NOMO-1 treated with DMSO at 0.1 percent for 48 hours (cell line): Measurements from ENCODE around the gene NAV2.

Experiments
- DNase-seq: peaks from one replicate; lab custom pipeline; 2025; ENCODE audit not compliant: unreplicated experiment; lab: John Stamatoyannopoulos, UW

The NAV2 gene, protein sequence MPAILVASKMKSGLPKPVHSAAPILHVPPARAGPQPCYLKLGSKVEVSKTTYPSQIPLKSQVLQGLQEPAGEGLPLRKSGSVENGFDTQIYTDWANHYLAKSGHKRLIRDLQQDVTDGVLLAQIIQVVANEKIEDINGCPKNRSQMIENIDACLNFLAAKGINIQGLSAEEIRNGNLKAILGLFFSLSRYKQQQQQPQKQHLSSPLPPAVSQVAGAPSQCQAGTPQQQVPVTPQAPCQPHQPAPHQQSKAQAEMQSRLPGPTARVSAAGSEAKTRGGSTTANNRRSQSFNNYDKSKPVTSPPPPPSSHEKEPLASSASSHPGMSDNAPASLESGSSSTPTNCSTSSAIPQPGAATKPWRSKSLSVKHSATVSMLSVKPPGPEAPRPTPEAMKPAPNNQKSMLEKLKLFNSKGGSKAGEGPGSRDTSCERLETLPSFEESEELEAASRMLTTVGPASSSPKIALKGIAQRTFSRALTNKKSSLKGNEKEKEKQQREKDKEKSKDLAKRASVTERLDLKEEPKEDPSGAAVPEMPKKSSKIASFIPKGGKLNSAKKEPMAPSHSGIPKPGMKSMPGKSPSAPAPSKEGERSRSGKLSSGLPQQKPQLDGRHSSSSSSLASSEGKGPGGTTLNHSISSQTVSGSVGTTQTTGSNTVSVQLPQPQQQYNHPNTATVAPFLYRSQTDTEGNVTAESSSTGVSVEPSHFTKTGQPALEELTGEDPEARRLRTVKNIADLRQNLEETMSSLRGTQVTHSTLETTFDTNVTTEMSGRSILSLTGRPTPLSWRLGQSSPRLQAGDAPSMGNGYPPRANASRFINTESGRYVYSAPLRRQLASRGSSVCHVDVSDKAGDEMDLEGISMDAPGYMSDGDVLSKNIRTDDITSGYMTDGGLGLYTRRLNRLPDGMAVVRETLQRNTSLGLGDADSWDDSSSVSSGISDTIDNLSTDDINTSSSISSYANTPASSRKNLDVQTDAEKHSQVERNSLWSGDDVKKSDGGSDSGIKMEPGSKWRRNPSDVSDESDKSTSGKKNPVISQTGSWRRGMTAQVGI (N-terminal part only)

DNA sequence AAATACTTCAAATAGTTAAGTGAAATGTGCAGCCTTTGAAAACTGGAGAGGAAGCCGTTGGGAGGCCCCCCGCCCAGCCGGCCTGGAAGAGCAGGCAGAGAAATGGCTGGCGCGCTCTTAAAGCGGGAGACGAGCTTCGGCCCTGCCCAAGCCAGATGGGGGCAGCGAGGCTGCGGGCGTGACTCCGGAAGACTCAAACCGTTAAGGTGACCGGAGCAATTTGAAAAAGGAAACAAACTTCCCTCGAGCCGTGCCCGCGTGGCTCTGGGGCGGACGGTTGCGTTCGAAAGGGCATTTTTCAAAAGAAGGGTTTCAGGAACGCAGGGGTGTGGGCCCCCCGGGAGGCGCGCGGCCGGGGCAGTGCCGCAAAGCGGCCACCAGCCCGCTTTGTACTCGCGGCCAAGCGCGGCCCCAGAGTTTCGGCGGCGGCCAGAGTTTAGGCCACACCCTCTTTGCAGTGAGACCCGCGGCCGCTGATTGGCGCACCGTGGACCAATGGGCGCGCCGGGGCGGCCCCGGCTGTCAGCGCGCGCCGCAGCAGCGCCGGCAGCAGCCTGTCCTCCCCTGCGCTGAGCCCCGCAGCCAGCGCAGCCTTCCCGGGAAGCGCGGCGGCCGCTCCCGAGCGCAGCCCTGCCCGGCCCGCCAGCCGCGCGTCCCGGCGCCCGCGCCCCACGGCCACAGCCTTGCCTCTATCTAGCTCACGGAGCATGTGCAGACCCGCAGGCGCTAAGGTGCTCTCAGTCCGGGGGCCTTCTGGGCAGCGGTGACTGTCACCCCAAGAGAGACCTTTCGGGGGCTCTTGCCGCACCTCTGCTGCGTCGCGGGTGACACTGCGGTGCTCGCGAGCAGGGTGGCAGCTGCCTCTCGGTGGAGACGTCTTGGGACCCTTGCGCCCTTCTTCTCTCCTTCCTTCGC lies at the start of gene NAV2:
TSS of gene NAV2 (plus strand) at position 557 of the 915 bp plus-strand sequence. CDS start 859 bp downstream, outside the sequence.
- peak; percentile 80 for DNase-seq

DNA sequence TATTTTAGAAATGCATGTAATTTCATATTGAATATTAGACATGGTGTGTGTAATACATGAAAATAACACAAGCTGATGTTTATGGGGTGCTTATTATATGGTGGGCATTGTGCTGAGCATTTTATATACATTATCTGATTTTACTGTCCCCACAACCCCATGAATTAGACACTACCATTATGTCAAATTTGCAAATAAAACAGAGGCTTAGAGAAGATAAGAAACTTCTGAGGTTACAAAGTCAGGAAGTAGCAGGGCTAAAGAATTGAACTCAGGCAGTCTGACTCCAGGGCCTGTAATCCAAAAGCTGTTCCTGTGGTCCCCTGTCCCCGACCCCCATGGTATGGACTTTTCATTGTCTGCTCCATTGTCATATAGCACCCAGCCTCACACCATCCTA lies 49.4 kb upstream of the NAV2 start:
- DNase-seq, result no peak

DNA sequence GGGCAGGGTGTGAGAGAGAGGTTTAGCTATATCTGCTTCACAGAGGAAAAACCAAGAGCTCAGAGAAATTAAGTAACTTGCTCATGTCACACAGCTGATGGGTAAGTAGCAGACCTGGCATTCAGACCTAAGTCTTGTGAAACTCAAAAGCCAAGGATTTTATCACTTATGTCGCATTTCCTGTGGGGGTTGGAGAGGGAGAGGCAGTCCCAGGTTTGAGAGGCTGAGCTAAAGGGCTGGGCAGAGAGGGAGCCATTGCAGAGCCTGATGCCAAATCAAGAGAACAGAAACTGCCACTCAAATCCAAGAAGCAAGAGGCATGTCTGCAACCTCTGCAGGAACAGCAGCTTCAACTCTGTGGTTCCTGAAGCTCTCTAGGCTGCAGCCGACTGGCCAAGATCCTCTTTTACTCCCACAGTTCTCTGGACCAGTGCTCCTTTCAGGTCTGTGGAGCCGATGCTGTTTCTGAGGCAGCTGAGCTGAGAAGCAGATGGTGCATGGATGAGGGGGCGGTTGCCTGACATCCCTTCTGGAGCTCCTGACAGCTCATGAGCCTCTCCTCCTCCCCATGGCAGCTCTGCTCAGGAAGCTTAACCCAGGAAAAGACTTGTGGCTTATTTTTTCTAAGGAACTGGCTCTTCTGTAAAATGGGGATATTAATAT lies 47.6 kb upstream of the NAV2 start:
- DNase-seq, result peak; percentile 39

DNA sequence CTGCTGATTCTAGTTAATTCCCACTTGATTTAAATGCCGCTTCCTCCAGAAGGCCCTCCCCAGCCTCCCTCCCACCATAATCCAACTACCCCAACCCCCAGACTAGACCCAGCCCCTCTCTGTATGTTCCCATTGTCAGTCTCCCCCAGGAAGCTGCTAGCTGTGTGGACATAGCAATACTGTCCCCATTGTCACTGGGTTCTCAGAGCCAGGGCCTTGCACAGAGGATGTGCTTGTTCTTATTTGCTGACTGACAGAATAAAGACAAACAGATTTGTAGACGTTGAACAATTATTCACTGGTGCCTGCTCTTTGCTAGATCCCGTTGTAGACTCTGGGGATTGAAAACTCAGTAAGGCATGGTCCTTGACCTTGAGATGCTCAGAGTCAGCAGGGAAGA lies 45.7 kb upstream of the NAV2 start:
- no peak for DNase-seq

DNA sequence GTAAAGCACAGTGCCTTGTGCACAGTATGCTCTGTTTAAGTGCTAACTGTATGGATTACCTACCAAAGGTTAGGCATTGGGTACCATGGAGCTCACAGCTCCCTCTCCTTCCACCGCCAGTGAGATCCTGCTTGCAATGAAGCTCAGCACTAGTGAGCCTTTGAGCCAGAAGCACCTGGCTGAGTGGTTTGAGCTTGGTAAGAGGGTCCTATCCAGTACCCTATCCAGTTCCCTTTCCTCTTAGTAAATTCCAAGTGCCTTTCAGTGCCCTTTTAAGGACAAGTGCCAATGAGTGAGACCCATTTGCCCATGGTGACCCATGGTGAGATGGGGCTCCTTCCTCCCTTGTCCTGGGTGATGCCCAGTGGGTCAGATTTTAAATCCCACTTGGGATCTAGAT lies 43.1 kb upstream of the NAV2 start:
- DNase-seq, result no peak

DNA sequence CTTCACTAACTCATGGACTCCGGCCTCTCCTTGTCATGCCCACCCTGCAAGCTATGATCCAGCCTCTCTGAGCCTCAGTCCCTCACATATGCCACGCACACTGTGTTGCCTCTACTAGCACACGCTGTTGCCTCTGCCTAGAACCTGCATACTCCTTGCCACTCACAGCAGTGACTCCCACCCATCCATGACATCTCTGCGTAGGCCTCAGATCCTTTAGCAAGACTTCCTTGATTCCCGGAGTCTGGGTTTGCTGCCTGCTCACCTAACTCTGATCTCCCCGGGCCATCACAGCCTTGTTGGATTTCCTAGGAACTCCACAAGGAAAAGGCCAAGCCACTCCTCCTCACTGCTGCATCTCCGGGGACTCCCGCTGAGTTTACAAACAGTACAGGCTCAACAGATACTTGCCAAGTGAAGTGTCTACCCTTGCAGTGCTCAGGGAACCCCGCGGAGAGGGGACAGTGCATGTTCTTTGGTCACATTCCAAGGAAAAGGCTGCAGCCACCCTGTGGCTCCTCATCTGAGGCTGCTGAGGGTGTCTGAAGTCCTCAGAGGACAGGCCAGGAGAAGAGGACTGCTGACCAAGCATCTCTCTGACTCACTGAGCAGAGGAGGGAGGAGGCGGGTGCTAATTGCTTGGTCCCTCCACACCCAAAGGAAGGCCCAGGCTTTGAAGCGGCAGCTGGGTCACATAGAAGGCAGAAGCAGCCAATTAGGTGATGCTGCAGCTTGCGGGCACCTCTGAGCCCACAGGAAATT lies 42.4 kb upstream of the NAV2 start:
- no peak for DNase-seq

DNA sequence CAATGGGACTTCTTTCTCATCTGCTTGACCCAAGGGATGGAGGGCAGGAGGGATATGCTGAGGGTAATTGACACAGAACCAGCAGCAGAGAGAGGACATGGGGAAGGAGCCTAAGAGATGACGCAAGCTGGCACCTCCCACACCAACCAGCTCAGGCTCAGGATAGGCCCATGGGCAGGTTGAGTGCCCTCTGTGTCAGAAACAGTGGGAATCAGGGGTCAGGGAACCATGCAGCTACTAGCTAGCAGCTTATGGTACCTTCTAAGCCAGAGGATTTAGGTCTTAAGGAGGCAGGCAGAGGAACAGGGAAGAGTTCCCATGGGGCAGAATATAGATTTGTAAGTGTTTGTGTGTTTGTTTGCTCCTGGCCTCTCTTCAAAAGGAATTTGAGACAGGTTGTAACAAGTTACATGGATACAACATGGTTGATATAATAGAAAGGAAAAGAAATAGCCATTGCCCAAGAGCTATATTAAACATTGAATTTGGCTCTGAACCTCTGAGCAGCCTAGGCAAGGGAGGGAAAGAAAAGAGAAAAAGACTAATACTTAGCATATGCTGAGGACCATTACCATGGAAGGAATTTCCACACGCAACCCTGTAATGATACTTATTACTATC lies 39.9 kb upstream of the NAV2 start:
- no peak for DNase-seq

DNA sequence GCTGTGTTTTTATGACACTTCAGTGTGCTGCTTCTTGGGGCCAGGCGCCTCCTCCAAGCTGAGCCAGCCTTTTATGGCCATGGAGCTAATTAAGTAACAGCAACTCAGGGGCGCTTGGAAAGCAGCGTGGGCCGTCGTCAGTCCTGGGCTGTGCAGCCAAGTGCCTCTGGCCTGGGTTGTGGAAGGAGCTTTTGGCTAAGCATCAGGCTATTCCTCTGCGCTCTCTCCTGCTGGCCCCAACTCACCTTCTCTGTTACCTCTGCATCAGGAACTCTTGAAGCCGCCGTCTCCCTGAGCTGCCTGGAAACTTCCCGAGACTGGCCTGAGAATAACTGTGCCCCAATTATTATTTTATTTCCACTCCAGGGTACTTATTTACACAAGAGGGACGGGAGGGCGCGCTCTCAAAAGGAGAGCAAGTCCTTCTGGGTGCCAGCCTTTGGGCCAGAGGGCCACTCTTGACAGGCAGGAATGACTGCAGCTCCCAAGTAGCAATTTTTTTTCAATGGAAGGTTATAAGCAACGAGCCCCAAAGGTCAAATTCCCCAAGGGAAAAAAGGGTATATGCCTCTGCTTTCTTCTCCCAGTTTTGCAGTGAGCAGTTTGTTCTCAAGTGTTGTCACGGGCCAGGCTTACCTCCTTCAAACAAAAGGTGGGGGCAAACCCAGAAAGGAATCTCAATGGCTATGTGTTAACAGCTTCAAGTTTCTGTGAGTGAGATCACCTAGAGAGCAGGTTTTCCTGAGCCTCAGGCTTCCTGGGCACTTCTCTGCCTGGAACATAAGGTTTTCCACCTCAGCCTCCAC lies 38.5 kb upstream of the NAV2 start:
- no peak for DNase-seq

DNA sequence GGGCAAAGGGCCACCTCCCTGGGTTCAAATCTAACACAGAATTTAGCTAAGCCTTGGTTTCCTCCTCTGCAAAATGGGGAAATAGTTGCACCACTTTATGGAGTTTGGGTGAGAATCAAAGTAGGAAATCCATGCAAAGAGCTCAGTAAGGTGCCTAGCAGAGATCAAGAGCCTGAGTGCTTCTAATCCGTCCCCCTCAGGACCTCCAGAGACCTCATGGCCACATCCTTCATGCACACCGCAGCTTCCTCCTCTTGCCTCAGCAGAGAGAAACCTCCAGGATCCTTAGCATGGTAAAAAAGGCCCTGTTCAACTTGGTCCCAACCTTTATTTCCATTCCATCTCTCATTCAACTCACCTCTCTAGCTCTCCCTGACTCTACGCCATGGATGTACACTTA lies 37.8 kb upstream of the NAV2 start:
- DNase-seq, result peak; percentile 10

DNA sequence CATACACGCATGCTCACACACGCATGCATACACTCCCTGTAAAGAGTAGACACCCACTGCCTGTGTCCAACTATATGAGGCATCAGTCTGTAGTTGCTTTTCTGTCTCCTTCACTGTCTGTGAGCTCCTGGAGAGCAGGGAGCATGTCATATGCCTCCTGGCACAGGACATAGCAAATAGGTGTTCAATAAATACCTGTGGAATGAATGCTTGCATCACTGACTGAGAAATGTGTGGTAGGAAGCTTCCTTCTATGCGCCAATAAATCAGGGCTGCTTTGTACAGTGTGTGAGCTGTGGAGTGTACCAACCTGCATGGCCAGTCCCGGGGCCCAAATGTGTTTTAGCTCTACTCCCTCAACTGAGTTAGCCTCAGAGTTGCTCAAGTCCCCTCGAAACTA lies 37.2 kb upstream of the NAV2 start:
- DNase-seq, result no peak

DNA sequence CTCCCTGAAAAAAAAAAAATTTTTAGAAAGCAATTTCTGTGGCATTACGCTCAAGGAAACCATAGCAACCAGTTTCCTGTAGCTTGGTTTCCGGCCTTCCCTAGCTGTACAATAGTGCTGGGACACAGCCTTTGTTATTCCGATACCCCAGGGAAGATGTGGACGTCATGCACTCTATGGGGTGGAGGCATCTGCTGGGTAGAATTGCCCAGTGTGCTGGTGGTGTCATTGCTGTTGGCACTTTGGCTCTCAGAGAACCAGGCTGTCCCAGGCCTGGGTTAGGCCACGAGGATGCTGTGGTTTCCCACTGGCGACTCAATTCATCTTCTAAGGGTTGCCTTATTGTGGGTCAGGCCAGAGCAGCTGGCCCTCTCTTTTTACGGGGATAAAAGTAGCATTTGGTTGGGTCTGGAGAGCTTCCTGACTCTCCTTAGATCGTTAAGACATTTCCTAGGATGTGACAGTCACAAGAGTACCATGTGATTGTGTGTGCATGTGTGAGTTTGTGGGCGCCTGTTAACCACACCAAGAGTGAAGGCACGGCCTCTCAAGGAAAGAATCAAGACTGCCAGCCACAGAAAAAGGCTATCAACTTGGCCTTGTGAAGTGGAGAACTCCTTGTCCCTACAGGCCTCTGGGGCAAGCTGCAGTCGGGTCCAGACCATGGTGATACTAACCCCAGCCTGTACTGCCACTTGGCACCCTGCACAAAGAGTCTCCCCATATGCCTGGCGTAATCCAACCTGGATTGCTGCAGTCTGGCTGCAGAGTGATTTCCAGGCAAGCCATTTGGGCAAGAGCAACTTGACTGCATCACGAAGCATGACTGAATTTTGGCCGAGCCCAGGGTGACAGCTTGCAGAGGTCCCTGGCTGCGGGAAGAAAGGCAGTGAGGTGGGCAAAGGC lies 35.9 kb upstream of the NAV2 start:
- DNase-seq, result no peak

DNA sequence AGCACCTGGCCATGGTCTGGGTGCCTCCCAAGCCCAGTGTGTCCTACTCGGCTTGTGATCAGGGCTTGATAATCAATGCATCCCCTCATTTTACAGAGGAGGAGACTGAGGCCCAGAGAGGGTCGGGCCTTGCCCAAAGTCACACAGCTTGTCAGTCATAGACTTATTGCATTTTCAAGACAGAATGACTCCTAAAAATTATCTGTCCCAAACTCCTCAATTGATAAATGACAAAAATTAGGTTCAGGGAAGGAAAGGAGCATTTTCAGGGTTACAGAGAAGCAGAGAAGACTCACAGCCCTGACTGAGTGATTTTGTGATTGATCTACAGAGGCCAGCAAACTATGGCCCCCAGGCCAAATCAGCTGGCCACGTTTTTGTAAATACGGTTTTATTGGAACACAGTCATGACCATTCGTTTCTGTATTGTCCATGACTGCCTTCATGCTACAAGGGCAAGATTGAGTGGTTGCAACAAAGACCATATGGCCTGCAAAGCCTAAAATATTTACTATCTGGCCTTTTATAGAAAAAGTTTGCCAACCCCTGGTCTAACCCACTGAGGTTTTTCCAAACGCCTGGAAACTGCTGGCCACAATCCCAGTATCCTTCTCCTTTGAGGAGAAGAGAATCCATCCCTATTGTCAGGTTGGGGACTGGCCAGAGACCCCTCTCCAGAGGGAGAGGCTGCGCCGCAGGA lies 35.1 kb upstream of the NAV2 start:
- no peak for DNase-seq

DNA sequence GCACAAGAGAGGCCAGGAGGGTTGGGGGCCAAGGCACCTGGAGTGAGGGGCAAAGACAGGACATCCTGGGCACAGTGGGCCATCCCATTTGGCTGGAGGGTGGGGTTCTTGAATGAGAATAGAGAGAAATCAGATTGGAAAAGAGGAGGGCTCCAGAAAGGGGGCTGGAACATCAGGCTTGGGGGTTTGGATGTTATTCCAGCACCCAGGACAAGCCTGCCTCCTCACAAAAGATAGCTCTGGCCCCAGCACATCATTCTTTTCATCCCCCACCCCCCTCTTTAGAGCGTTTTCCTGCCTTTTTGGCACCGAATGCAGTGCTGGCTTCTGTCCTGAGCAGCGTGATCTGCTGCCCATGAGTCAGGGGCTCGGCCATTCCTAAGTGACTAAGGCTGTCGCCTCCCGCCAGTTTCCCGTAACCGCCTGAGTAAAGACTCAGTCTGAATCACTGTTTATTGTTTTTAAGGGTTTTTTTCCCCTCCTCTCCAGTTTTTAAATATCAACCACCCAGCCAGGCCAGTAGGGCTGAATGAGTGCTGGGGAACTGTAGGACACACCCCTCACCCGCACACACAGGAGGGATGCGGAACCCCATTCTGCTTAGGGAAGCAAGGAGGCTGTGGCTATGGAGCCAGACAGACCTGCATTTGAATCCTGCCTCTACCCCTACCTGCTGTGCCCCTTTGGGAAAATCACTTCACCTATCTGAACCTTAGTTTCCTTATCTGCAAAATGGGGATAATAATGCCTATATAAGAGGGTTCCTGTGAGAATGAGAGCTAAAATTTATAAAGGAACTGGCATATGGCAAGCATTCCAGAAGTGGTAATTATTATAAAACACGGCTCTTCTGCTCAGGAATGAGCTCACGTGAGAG lies 32.4 kb upstream of the NAV2 start:
- no peak for DNase-seq

DNA sequence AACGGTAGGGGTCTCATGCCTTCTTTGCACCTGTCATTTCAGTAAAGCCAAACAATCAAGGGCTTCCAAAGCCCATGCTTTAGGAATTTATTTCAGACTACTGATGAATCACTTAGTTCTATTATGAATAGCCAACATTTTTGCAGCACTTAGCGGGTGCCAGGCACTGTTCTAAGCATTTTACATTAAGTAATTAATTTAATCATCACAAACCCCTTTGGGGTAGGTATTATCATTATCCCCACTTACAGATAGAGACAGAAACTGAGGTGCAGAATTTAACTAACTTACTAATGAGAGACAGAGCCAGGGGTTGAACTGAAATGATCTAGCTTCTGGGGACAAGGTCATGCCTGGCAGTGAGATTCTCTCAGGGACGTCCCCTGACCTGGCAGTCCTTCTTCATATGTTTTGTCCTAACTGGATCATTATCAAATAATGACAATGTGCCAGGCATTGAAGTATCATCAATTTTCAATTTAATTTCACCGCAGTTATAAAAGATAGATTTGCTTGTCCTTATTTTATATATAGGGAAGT lies 31.7 kb upstream of the NAV2 start:
- DNase-seq, result no peak

DNA sequence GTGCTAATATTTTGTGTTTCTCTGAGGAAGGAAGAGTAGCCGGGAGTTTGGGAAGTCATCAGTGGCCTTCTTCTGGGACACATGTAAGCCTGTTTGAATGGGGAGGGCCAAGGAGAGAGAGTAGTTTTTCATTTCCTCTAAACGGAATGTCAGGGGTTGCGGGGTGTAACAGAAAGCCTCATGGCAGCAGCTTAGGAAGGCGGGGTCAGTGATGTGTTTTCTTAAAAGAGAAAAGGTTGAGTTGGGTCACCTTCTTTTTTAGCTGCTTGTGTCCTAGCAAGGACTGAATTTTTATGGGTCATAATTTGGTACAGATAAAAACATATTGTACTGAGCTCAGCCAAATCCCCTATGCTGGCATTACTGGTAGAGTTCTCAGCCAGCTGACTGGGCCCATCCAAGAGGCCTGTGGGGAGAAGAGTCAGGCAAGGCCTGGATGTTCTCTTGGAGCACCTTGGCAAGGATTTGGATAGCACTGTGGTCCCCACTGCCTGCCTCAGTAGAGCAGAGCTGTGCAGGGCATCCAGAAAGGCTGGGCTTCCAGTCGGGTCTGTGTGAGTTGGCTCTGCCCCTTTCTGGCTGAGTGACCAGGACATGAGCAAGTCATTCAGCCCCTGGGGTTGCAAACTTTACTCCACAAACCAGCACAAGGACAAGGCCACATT lies 29.4 kb upstream of the NAV2 start:
- no peak for DNase-seq
